NOMO-1 treated with dmso at 0.1 percent for 144 hours (cell line): ENCODE measurements around the gene MED9.

Experiments
- DNase-seq: peaks from one replicate; lab custom pipeline; 2025; ENCODE audit not compliant: unreplicated experiment; lab: John Stamatoyannopoulos, UW

MED9 gene

DNA sequence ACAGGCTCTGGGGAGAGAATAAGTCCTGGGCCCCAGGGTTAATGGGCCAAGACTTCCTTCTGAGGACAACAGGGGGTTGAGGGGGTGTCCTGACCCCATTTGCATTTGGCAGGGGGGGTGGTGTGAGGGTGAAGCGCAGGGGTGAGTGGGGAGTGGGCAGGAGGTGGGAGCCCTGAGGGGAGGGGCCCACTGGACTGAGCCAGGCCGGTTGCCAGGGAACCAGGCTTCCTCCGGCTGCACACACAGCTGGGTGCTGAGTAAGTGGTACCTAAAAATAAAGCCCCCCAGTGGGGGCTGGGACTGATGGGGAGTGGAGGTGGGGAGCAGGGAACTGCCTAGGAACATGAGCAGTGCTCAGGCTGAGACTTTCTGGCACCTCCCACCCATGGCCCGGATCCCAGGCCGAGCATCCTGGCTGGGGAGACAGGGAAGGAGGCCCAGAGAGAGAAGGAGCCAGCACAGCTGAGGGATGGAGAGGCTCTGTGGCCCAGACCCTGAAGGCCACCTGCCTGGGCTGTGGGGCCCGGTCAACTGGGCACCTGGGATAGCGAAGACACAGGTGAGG lies 26.8 kb downstream of the MED9 start:
- DNase-seq: no peak

DNA sequence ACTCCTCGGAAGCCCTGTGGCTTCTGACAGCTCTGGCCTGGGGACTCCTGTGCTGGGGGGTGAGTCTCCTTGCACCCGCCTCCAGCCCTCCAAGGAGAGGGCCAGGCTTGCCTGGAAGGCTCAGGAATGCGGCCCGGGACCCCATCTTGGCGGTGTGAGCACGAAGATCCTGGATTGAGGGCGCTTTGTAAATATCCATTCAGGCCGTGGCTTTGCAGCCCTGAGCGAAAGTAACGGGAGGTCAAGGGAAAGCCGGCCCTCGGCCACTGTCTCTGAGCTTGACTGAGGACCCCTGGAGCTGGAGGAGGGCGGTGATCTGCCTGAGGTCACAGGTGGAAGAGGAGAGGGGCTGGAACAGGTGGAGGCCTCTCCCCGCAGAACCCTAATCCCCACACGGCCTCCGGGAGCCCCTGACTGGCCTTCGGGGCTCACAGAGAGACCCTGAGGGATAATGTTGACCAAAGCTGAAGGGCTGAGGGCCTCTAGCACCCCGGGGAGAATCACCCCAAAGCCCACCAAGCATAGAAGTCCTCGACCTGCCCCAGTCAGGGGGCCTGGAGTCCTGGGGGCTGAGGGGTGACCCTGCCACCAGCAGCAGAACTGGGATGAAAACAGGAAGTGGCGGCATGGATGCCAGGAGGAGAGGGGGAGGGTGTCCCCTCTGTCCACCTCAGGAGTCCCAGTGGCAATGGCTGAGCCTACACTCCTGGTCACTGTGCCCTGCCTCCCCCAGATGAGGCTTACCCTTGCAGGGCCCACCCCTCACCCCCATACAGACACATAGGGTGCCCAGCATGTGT lies 27.7 kb downstream of the MED9 start:
- DNase-seq: no peak

DNA sequence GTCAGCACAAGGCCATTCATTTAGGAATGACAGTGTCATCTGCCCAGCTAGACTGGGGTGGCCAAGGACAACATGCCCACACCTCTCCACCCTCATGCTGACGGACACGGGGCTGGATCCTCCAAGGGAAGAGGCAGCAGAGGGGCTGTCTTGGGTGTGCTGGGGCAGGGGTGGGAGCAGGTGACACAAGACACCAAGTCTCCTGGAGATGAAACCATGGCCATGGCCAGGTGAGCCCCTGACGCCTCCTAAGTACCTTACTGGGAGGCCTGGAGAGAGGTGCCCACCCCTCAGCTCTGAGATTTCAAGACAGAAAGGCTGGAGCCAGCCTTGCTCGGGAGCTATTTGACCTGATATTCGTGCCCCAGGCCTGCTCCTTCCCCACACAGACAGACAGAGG lies 28.4 kb downstream of the MED9 start:
- no peak for DNase-seq

GRCh38 chr17:17505610-17506171 lies 28.9 kb downstream of the MED9 start:
- DNase-seq: no peak

DNA sequence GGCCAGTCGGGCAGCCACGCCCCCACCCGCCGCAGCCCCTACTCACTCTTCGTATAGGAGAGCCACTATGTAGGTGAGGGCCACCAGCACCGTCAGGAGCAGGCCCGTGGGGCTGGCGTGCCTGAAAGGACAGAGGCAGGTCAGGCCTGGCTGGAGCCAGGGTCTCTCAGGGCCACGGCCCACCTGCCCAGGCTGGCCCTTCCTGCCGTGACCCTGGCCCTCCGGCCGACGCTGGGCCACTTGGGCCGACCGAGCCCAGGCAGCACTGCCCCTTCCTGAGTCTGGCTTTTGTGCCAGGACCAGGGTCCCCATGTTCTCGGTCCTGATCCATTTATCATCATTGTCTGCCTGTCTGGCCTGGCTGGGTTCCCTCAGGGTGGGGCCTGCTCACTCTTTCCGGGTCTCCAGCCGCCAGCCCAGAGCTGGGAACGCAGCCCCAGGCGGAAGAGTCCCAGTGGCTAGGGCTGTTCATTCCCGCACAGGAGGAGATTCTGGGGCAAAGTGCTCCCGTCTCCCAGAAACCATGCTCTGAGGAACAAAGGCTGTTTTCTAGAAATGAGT lies 29.5 kb downstream of the MED9 start:
- DNase-seq: no peak

DNA sequence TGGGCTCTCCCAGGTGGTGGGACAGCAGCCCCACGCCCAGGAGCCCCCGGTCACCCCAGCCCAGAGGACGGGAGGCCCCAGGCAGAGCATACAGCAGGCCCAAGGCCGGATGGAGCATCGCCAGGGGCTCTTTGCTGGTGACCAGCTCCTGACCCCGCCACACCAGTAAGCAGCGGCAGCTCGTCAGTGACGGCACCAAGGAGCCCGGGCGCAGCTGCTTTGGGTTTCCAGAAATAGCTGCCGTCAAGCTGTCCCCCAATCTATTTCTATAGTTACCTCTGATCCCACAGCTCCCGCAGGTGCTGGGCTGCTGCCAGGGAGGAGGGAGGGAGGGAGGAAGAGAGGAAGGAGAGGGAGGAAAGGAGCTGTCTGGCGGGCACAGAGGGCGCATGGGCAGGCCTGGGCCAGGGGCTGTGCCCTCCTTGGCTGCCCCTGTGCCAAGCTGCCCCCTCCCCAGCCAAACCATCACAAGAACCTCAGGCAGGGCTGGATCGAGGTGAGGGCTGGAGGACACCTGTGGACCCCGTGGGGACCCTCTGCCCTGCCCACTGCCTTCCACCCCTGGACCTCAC lies 30.2 kb downstream of the MED9 start:
- DNase-seq: no peak

- DNase-seq: no peak
Measured at GRCh38 chr17:17507465-17508011, 30.7 kb downstream of the MED9 start.

- DNase-seq: no peak
Measured at GRCh38 chr17:17508019-17508535, 31.3 kb downstream of the MED9 start.

- DNase-seq: no peak
Measured at GRCh38 chr17:17508646-17509591, 32.1 kb downstream of the MED9 start.

DNA sequence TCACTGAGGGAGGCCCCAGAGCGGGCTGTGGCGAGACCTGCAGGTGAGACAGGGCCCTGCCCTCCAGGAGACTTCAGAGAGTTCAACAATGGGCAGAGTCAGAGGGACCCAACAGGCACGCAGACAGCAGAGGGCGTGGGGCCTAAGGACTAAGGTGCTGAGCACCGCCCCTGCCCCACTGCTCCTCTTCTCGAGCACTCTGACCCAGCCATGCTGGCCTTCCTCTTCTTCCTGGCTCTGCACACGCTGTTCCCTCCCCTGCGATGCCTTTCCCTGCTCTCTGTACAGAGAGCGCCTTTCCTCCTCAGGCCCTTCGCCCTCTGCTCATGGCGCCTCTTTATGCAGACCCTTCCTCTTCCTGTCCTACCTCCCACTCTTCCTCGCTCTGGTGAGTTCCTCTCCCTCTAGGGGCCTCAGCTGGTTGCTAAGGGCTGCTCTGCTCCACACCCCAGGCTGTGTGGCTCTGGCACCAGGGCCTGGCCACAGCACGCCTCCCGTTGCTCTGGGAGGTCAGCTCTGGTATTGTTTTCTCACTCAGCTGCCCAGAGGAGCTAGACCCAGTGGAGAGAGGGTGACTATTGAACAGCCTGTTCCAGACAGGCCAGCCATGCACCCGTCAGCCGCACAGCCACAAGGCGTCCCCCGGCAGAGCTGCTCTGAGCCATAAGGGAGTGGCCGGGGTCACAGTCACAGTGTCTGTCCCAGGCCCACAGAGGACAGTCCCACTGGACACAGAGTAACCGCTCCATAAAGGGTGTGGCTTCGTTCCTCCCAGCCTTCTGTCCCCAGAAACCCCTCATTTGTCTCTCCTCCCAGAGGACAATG lies 33.0 kb downstream of the MED9 start:
- no peak for DNase-seq

- no peak for DNase-seq
Measured at GRCh38 chr17:17510456-17511292, 33.9 kb downstream of the MED9 start.

GRCh38 chr17:17511293-17511741 lies 34.5 kb downstream of the MED9 start:
- no peak for DNase-seq

GRCh38 chr17:17511881-17512858 lies 35.4 kb downstream of the MED9 start:
- no peak for DNase-seq

DNA sequence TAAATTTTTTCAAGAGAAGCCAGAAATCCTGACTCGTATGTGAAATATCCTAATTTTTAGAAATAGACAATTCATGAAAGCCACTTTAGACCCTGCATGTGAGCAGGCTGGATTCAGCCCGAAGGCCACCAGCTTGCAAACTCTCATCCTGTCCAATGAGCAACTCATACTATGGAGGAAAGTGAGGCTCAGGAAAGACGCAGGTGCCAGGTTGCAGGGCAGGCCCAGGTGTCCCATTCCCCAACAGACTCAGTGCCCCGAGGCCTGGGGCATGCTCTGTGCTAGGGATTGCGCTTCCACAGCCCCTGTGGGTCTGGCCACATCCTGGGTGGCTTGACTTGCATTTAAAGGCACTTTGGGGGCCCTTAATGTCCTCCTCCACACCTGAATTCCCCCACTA lies 36.1 kb downstream of the MED9 start:
- DNase-seq: no peak

- no peak for DNase-seq
Measured at GRCh38 chr17:17513626-17514025, 36.8 kb downstream of the MED9 start.

GRCh38 chr17:17514361-17514992 lies 37.7 kb downstream of the MED9 start:
- DNase-seq: no peak
